ENCODE measurements around the gene CYP24A1. TPM values are rescaled to one million over a fixed set of nuclear protein-coding genes. Genes with fewer than 3 reads are reported as not detected.

Gene CYP24A1
- total and polyA plus RNA-seq, 2 of the 13 experiments (the other 11 are each of a cell fraction or from before 2014, with no cell fraction given): 9.4 to 32.7 TPM

DNA sequence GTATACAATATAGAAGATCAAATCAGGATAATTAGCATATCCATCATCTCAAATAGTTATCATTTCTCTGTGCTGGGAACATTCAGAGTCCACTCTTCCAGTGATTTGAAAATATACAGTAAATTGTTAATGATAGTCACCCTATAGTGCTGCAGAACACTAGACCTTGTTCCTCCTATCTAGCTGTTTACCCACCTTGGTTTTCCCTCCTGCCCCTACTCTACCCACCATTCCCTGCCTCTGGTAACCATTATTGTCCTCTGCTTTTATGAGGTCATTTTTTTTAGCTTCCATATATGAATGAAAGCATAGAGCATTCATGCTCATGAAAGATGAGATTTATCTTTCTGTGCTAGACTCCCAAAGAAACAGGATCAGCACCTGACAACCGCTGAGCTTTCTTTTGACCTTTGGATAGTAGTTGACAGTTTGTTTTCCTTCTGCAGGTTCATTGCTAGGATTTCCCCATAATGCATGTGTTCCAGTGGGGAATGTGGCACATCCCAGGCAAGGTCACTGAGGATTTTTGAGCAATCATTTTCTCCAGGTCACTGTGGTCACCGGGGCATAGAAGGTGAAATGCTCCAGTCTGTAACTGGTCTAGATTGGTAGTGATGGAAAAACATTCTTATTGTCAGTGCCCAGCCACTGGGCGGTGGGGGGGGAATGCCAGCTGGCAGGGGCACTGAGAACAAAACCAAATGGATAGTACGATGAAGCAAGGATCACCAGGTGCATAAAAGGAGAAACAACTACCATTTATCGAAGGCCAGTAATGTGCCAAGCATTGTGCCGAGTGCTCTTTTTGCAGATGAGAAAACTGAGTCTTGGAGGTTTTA lies 69.8 kb downstream of the CYP24A1 start (continued):
- TF ChIP-seq YEATS2 (CRISPR knock-in tag; IDR thresholded peaks at IDR 0.05; ENCODE audit: borderline replicate concordance) (peak; percentile 87; the same call in 1 of the 2 replicates), RFX5 (IDR thresholded peaks at IDR 0.05; ENCODE audit: low read depth, low read length) (peak; percentile 86), FOSL2 (CRISPR knock-in tag; IDR thresholded peaks at IDR 0.05) (peak; percentile 98), ZFP36L1 (CRISPR knock-in tag; IDR thresholded peaks at IDR 0.05) (peak; percentile 50; the same call in 1 of the 2 replicates), ZNF782 (CRISPR knock-in tag; IDR thresholded peaks at IDR 0.05; ENCODE audit: borderline replicate concordance) (no peak), ZFP1 (CRISPR knock-in tag; IDR thresholded peaks at IDR 0.05) (peak; percentile 94), TAF1 (CRISPR knock-in tag; IDR thresholded peaks at IDR 0.05) (peak; percentile 37; the same call in 1 of the 2 replicates), ZNF777 (CRISPR knock-in tag; IDR thresholded peaks at IDR 0.05) (no peak; the same call in 1 of the 2 replicates), ZNF619 (CRISPR knock-in tag; IDR thresholded peaks at IDR 0.05) (peak; percentile 91), ZNF496 (CRISPR knock-in tag; IDR thresholded peaks at IDR 0.05; ENCODE audit: insufficient replicate concordance) (no peak), PRPF4 (IDR thresholded peaks at IDR 0.05; ENCODE audit: low read depth, low read length, poor library complexity, severe bottlenecking) (no peak), ZNF879 (CRISPR knock-in tag; IDR thresholded peaks at IDR 0.05) (peak; percentile 27; the same call in 1 of the 2 replicates), CENPT (CRISPR knock-in tag; IDR thresholded peaks at IDR 0.05; ENCODE audit: low read depth) (no peak), FLYWCH1 (CRISPR knock-in tag; IDR thresholded peaks at IDR 0.05) (no peak), KAT8 (CRISPR knock-in tag; IDR thresholded peaks at IDR 0.05) (peak; percentile 91), ZNF296 (CRISPR knock-in tag; conservative IDR thresholded peaks at IDR 0.05) (no peak), CBX5 (CRISPR knock-in tag; IDR thresholded peaks at IDR 0.05; ENCODE audit: borderline replicate concordance) (peak; percentile 99; the same call in 1 of the 2 replicates)
- TF ChIP-seq, protein P1, sequence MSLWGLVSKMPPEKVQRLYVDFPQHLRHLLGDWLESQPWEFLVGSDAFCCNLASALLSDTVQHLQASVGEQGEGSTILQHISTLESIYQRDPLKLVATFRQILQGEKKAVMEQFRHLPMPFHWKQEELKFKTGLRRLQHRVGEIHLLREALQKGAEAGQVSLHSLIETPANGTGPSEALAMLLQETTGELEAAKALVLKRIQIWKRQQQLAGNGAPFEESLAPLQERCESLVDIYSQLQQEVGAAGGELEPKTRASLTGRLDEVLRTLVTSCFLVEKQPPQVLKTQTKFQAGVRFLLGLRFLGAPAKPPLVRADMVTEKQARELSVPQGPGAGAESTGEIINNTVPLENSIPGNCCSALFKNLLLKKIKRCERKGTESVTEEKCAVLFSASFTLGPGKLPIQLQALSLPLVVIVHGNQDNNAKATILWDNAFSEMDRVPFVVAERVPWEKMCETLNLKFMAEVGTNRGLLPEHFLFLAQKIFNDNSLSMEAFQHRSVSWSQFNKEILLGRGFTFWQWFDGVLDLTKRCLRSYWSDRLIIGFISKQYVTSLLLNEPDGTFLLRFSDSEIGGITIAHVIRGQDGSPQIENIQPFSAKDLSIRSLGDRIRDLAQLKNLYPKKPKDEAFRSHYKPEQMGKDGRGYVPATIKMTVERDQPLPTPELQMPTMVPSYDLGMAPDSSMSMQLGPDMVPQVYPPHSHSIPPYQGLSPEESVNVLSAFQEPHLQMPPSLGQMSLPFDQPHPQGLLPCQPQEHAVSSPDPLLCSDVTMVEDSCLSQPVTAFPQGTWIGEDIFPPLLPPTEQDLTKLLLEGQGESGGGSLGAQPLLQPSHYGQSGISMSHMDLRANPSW (CRISPR knock-in tag; IDR thresholded peaks at IDR 0.05; ENCODE audit: borderline replicate concordance): peak; percentile 82
- TF ChIP-seq, protein P2, sequence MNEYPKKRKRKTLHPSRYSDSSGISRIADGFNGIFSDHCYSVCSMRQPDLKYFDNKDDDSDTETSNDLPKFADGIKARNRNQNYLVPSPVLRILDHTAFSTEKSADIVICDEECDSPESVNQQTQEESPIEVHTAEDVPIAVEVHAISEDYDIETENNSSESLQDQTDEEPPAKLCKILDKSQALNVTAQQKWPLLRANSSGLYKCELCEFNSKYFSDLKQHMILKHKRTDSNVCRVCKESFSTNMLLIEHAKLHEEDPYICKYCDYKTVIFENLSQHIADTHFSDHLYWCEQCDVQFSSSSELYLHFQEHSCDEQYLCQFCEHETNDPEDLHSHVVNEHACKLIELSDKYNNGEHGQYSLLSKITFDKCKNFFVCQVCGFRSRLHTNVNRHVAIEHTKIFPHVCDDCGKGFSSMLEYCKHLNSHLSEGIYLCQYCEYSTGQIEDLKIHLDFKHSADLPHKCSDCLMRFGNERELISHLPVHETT (CRISPR knock-in tag; conservative IDR thresholded peaks at IDR 0.05): peak; percentile 89
- TF ChIP-seq, protein P3, sequence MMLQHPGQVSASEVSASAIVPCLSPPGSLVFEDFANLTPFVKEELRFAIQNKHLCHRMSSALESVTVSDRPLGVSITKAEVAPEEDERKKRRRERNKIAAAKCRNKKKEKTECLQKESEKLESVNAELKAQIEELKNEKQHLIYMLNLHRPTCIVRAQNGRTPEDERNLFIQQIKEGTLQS (CRISPR knock-in tag; IDR thresholded peaks at IDR 0.05): peak; percentile 61; the same call in 1 of the 2 replicates
- TF ChIP-seq, protein P4, sequence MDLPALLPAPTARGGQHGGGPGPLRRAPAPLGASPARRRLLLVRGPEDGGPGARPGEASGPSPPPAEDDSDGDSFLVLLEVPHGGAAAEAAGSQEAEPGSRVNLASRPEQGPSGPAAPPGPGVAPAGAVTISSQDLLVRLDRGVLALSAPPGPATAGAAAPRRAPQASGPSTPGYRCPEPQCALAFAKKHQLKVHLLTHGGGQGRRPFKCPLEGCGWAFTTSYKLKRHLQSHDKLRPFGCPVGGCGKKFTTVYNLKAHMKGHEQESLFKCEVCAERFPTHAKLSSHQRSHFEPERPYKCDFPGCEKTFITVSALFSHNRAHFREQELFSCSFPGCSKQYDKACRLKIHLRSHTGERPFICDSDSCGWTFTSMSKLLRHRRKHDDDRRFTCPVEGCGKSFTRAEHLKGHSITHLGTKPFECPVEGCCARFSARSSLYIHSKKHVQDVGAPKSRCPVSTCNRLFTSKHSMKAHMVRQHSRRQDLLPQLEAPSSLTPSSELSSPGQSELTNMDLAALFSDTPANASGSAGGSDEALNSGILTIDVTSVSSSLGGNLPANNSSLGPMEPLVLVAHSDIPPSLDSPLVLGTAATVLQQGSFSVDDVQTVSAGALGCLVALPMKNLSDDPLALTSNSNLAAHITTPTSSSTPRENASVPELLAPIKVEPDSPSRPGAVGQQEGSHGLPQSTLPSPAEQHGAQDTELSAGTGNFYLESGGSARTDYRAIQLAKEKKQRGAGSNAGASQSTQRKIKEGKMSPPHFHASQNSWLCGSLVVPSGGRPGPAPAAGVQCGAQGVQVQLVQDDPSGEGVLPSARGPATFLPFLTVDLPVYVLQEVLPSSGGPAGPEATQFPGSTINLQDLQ (CRISPR knock-in tag; IDR thresholded peaks at IDR 0.05): no peak
